Dermis microvascular lymphatic vessel endothelial cell (primary cell): ENCODE results near the gene RILPL1. TPM values are rescaled to one million over a fixed set of nuclear protein-coding genes. Genes with fewer than 3 reads are reported as not detected.
"Not testable (repeated sequence)": the region's sequence is repeated elsewhere in the genome, so short reads cannot be mapped to it uniquely, and the experiment has no call there.

Experiments
- DNase-seq, 2 donors: peaks; one replicate each; pipeline versions ENCODE4 v3.0.0 to v3.0.0-alpha.2; 2010; ENCODE audit warnings: low read depth in 2 of 2
- total RNA-seq: library from RNA; depleted of rRNA; stranded (reverse); fragments of >200 nt; gene quantifications from 2 replicates; pipeline ENCODE4 v1.2.1, GENCODE V29; 2014

Gene RILPL1
- total RNA-seq, 1 donor from 2014 or later: 3.1 TPM

GRCh38 chr12:123494124-123494851, 39.2 kb downstream of the RILPL1 start:
- DNase-seq: no peak

- not testable (repeated sequence) for DNase-seq
Measured at GRCh38 chr12:123492339-123493039, 41.0 kb downstream of the RILPL1 start.

- no peak for DNase-seq
Measured at GRCh38 chr12:123491481-123491880, 42.0 kb downstream of the RILPL1 start.

- DNase-seq: no peak
Measured at GRCh38 chr12:123491056-123491455, 42.5 kb downstream of the RILPL1 start.

GRCh38 chr12:123490089-123490488, 43.4 kb downstream of the RILPL1 start:
- DNase-seq: no peak

GRCh38 chr12:123489580-123489979, 43.9 kb downstream of the RILPL1 start:
- no peak for DNase-seq

- no peak for DNase-seq
Measured at GRCh38 chr12:123488539-123489230, 44.8 kb downstream of the RILPL1 start.

GRCh38 chr12:123487428-123487827, 46.1 kb downstream of the RILPL1 start:
- no peak for DNase-seq

- DNase-seq: no peak
Measured at GRCh38 chr12:123485756-123486155, 47.8 kb downstream of the RILPL1 start.

GRCh38 chr12:123483602-123484248, 49.8 kb downstream of the RILPL1 start:
- peak in 1 of 2 donors; percentile 22 for DNase-seq

GRCh38 chr12:123482876-123483275, 50.6 kb downstream of the RILPL1 start:
- no peak for DNase-seq

GRCh38 chr12:123481251-123481650, 52.3 kb downstream of the RILPL1 start:
- not testable (repeated sequence) for DNase-seq

GRCh38 chr12:123479442-123480180, 53.9 kb downstream of the RILPL1 start:
- no peak for DNase-seq

- peak; percentile 80 to 96 for DNase-seq
Measured at GRCh38 chr12:123478762-123479161, 54.8 kb downstream of the RILPL1 start.

- no peak for DNase-seq
Measured at GRCh38 chr12:123478069-123478468, 55.5 kb downstream of the RILPL1 start.

- DNase-seq: no peak
Measured at GRCh38 chr12:123475246-123475703, 58.2 kb downstream of the RILPL1 start.

- DNase-seq: no peak
Measured at GRCh38 chr12:123474485-123475245, 58.9 kb downstream of the RILPL1 start.

GRCh38 chr12:123472438-123472849, 61.1 kb downstream of the RILPL1 start:
- no peak for DNase-seq

- DNase-seq: no peak
Measured at GRCh38 chr12:123471374-123472068, 62.0 kb downstream of the RILPL1 start.

- no peak for DNase-seq
Measured at GRCh38 chr12:123469978-123470377, 63.5 kb downstream of the RILPL1 start.
